CD4-positive, alpha-beta T cell (primary cell): ENCODE data around the gene MACROD2. TPM values are rescaled to one million over a fixed set of nuclear protein-coding genes. Genes with fewer than 3 reads are reported as not detected.

Experiments used
- ATAC-seq: fragments of 200-7000 bp; cut with Tn5 transposase; one replicate; pipeline ENCODE4 v1.10.0; 2022; ENCODE audit warnings: mild to moderate bottlenecking; ENCODE audit not compliant: poor library complexity
- CTCF ChIA-PET: fragments of 350-600 bp; sonication (Branson Sonifier 250); formaldehyde crosslinking; loops from one replicate; lab custom pipeline; 2021; ENCODE audit warnings: antibody characterized with exemption, inconsistent platforms; lab: Charles Lee
- POLR2A ChIA-PET: fragments of 350-600 bp; sonication (Branson Sonifier 250); formaldehyde crosslinking; loops from one replicate; lab custom pipeline; 2021; ENCODE audit warnings: antibody characterized with exemption, inconsistent platforms; lab: Charles Lee
- DNase-seq, 14 experiments: peaks; one replicate each; pipeline ENCODE4 v3.0.0-alpha.2; 2013 to 2020; ENCODE audit warnings: mixed read lengths in 2 of 14
- H3K27ac ChIP-seq, 2 donors: one replicate each; pipeline versions ENCODE4 v1.5.1 to v1.7.0; 2013; ENCODE audit warnings: low read length in 2 of 2, low read depth in 1 of 2, mild to moderate bottlenecking in 1 of 2
- H3K27me3 ChIP-seq, 2 experiments: 1 replicate in 1 of 2; 2 replicates in 1 of 2; pipeline versions ENCODE4 v1.6.1 to v1.7.0; 2013; ENCODE audit warnings: low read length in 2 of 2, control low read depth in 1 of 2, mild to moderate bottlenecking in 1 of 2, moderate library complexity in 1 of 2; ENCODE audit not compliant: insufficient read depth in 2 of 2, control insufficient read depth in 1 of 2
- H3K36me3 ChIP-seq: one replicate; pipeline ENCODE4 v1.6.1; 2013; ENCODE audit warnings: low read length, control low read depth; ENCODE audit not compliant: insufficient read depth
- H3K4me1 ChIP-seq: one replicate; pipeline ENCODE4 v1.6.1; 2013; ENCODE audit warnings: low read length, control low read depth; ENCODE audit not compliant: insufficient read depth
- H3K4me3 ChIP-seq: one replicate; pipeline ENCODE4 v1.5.1; 2013; ENCODE audit warnings: mild to moderate bottlenecking, low read length, moderate library complexity
- H3K9me3 ChIP-seq, 2 experiments: 1 replicate in 1 of 2; 2 replicates in 1 of 2; pipeline versions ENCODE4 v1.6.1 to v1.7.0; 2013; ENCODE audit warnings: low read length in 2 of 2, mild to moderate bottlenecking in 2 of 2, control low read depth in 1 of 2, moderate library complexity in 1 of 2; ENCODE audit not compliant: control insufficient read depth in 1 of 2, insufficient read depth in 1 of 2
- H3K27ac Mint-ChIP-seq: one replicate; pipeline ENCODE4 v1.8.0; 2020; ENCODE audit warnings: mixed read lengths
- H3K27me3 Mint-ChIP-seq: one replicate; pipeline ENCODE4 v1.8.0; 2021; ENCODE audit warnings: mixed read lengths
- H3K36me3 Mint-ChIP-seq: one replicate; pipeline ENCODE4 v1.8.0; 2021; ENCODE audit warnings: low read depth, mixed read lengths
- H3K4me1 Mint-ChIP-seq: one replicate; pipeline ENCODE4 v1.8.0; 2021; ENCODE audit warnings: low read depth, mixed read lengths
- H3K4me3 Mint-ChIP-seq: one replicate; pipeline ENCODE4 v1.8.0; 2020; ENCODE audit warnings: mild to moderate bottlenecking, mixed read lengths
- H3K9me3 Mint-ChIP-seq: one replicate; pipeline ENCODE4 v1.8.0; 2020; ENCODE audit warnings: mixed read lengths
- intact Hi-C, 2 experiments: fragments of 100-400 bp; cut with DNase I in 1 of 2; cut with micrococcal nuclease in 1 of 2; formaldehyde crosslinking; loops; one replicate each; pipeline versions ENCODE4 v1.15.1 to v1.9.0; 2023 to 2025; cut with DNase I, micrococcal nuclease
- total RNA-seq, 174 experiments: library from RNA in 2 of 174; stranded (reverse) in 2 of 174; gene quantifications; one replicate each; pipeline ENCODE4 v1.2.3 and lab custom pipeline; 2021 to 2026
- TF ChIP-seq, protein P1 (sequence below): fragments of 200-600 bp; IDR thresholded peaks from one replicate; pipeline ENCODE4 v1.8.0; 2022; ENCODE audit warnings: antibody characterized with exemption, mild to moderate bottlenecking

Gene MACROD2
- total RNA-seq, 2 experiments from 2014 or later, result not detected

DNA sequence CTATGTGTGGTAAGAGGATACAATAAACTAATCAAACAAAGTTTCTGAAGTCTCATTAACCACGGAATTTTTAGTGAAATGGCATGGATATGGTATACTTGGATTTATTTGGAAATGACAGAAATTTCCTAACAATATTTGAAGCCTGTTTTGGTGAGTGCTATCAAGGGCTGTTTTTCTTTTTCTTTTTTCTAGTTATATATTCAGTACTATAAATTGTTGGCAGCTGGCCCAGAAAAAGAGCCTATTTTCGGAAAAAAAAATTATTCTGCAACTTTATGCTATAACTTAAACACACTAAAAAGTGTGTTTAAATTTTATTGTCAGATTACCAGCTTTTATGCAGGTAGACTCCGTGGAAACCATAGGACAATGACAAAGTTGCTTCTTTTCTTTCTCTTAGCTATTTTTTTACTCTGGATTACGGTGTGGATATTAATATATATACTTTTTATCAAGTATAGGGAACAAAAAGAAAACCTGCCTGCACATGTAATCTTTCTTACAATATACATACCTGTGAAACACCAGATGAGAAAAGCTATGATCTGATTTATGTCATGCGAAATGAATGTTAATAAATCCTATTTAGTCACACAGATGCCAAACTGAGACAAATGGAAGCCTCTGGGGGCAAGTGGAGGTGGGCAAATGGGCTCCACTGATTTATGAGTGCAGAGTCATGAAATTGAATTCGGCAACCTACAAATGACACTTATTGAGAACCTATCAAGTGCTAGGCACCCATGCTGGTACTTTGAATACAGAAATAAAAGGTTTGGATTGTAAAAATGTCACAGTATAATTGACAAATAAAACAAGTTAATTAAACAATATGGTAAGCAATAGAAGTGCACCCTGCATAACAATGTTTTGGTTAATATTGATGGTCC, 1261.6 kb downstream of the MACROD2 start:
- Histone ChIP-seq H3K36me3 (no peaks in the 10 kb centered on the region), H3K27me3 (no peaks in the 10 kb centered on the region), H3K27ac (no peak overlapping the region), H3K4me3 (no peak overlapping the region), H3K4me1 (no peaks in the 10 kb centered on the region), H3K9me3 (no peaks in the 10 kb centered on the region)
- Mint-ChIP-seq H3K4me3 (no peak overlapping the region), H3K4me1 (no peaks in the 10 kb centered on the region), H3K27ac (no peak overlapping the region), H3K27me3 (no peaks in the 10 kb centered on the region), H3K36me3 (no peaks in the 10 kb centered on the region), H3K9me3 (peaks cover 10% of the 10 kb centered on the region)
- ChIA-PET POLR2A (interaction anchor here (0.6 kb wide), 1 partner anchor 328 kb away, joined by 4 read pairs; no protein-coding TSS in a partner anchor), CTCF (interaction anchor here (0.6 kb wide), 1 partner anchor 440 kb away, joined by 4 read pairs; no protein-coding TSS in a partner anchor)
- intact Hi-C loops, result no loop called here
- TF ChIP-seq, protein P1, sequence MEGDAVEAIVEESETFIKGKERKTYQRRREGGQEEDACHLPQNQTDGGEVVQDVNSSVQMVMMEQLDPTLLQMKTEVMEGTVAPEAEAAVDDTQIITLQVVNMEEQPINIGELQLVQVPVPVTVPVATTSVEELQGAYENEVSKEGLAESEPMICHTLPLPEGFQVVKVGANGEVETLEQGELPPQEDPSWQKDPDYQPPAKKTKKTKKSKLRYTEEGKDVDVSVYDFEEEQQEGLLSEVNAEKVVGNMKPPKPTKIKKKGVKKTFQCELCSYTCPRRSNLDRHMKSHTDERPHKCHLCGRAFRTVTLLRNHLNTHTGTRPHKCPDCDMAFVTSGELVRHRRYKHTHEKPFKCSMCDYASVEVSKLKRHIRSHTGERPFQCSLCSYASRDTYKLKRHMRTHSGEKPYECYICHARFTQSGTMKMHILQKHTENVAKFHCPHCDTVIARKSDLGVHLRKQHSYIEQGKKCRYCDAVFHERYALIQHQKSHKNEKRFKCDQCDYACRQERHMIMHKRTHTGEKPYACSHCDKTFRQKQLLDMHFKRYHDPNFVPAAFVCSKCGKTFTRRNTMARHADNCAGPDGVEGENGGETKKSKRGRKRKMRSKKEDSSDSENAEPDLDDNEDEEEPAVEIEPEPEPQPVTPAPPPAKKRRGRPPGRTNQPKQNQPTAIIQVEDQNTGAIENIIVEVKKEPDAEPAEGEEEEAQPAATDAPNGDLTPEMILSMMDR, result no peak
- no peak for DNase-seq
- no peak for ATAC-seq

DNA sequence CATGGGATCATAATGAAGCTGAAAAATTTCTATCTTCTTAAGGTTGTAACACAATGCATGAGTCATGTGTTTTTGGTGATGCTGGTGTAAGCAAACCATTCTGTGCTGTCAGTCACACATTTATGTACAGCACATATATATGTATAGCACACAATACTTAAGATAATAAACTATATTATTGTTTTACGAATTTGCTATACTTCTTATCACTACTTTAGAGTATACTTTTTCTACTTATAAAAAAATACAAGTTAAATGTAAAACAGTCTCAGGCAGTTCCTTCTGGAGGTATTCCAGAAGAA, 1262.2 kb downstream of the MACROD2 start:
- no peak overlapping the region for H3K4me3 ChIP-seq
- Mint-ChIP-seq H3K36me3 (no peaks in the 10 kb centered on the region), H3K27me3 (no peaks in the 10 kb centered on the region), H3K27ac (no peak overlapping the region), H3K4me3 (no peak overlapping the region), H3K4me1 (no peaks in the 10 kb centered on the region), H3K9me3 (peaks cover 12% of the 10 kb centered on the region)
- ATAC-seq (no peak), DNase-seq (no peak)
- no peaks in the 10 kb centered on the region for H3K4me1 ChIP-seq
- ChIA-PET CTCF (no interaction called here), POLR2A (no interaction called here)
- TF ChIP-seq, protein P1, result no peak
- no peak overlapping the region for H3K27ac ChIP-seq
- no peaks in the 10 kb centered on the region for H3K9me3 ChIP-seq
- intact Hi-C loops, result no loop called here
- H3K27me3 ChIP-seq, result no peaks in the 10 kb centered on the region
- no peaks in the 10 kb centered on the region for H3K36me3 ChIP-seq

DNA sequence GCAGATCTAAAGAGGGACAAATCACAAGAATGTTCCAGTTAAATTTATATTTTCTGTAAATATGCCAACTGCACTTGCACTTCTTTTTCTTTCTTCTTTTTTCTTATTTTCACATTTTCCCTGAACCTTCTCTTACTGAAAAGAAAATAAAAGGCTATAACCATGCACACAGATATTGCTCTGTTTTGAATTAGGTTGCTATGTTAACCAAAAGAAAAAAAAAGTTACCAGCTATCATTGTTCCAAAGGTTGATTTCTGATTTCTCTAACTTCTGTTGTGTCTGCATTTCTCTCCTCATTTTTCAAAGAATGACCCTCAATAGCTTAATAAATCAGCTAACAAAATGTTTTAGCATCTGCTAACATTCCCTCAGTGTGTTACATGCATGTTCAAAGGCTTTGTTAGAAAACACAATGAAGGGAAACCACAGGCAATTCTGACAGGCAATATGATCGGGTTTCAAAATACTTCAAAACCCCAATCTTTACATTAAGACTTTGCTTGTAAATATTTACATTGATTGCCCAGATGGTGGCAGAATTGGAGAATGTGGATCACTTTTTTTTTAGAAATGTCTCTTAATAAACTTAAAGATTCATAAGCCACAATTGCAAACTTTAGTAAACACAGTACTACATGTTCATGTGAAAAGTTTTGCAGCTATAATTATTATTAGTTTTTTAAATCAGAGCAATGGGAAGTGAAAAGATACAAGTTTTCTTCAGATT, 1270.4 kb downstream of the MACROD2 start:
- H3K27me3 ChIP-seq, result no peaks in the 10 kb centered on the region
- TF ChIP-seq, protein P1, result no peak
- POLR2A ChIA-PET, result no interaction called here
- no peak overlapping the region for H3K27ac ChIP-seq
- Mint-ChIP-seq H3K4me3 (no peak overlapping the region), H3K9me3 (peaks cover 15% of the 10 kb centered on the region), H3K36me3 (no peaks in the 10 kb centered on the region), H3K27ac (no peak overlapping the region), H3K4me1 (no peaks in the 10 kb centered on the region), H3K27me3 (no peaks in the 10 kb centered on the region)
- intact Hi-C loops, result no loop called here
- CTCF ChIA-PET, result no interaction called here
- DNase-seq, result no peak
- no peaks in the 10 kb centered on the region for H3K36me3 ChIP-seq
- H3K4me1 ChIP-seq, result no peaks in the 10 kb centered on the region
- peaks cover 0 to 4% of the 10 kb centered on the region in 2 experiments for H3K9me3 ChIP-seq
- no peak overlapping the region for H3K4me3 ChIP-seq
- no peak for ATAC-seq
